NCI-H226 (cell line): ENCODE measurements around the gene IGFBP6.
A peak's percentile ranks its signal among the peaks of the same experiment; 100 is the strongest.

Source experiments
- DNase-seq: peaks from one replicate; pipeline ENCODE4 v3.0.0-alpha.2; 2015

The IGFBP6 gene

GRCh38 chr12:53097564-53098353 is at the start of gene IGFBP6:
Gene IGFBP6 (plus strand): TSS chr12:53097667. CDS start chr12:53097718, 51 bp downstream.
- DNase-seq, result peak; percentile 74

- DNase-seq, result no peak
Observed at GRCh38 chr12:53048033-53048779, 49.3 kb upstream of the IGFBP6 start.

GRCh38 chr12:53048780-53049401 is 48.6 kb upstream of the IGFBP6 start:
- DNase-seq, result peak; percentile 84

- DNase-seq, result peak; percentile 77
Observed at GRCh38 chr12:53049571-53050318, 47.7 kb upstream of the IGFBP6 start, which contains the start of gene TNS2. Gene TNS2 (plus strand): TSS chr12:53050065. CDS start chr12:53050186, 121 bp downstream.

- no peak for DNase-seq
Observed at GRCh38 chr12:53050426-53051057, 46.9 kb upstream of the IGFBP6 start.

GRCh38 chr12:53051058-53051880 is 46.2 kb upstream of the IGFBP6 start:
- DNase-seq, result no peak

- DNase-seq, result no peak
Observed at GRCh38 chr12:53051881-53052412, 45.5 kb upstream of the IGFBP6 start.

- DNase-seq, result peak; percentile 78
Observed at GRCh38 chr12:53052419-53053217, 44.8 kb upstream of the IGFBP6 start.

- no peak for DNase-seq
Observed at GRCh38 chr12:53053218-53054111, 44.0 kb upstream of the IGFBP6 start.

- peak; percentile 87 for DNase-seq
Observed at GRCh38 chr12:53054112-53054878, 43.2 kb upstream of the IGFBP6 start.

- no peak for DNase-seq
Observed at GRCh38 chr12:53055471-53056266, 41.8 kb upstream of the IGFBP6 start.

GRCh38 chr12:53056296-53056695 is 41.2 kb upstream of the IGFBP6 start:
- DNase-seq, result no peak

- DNase-seq, result no peak
Observed at GRCh38 chr12:53056901-53057300, 40.6 kb upstream of the IGFBP6 start.

- no peak for DNase-seq
Observed at GRCh38 chr12:53057816-53058500, 39.5 kb upstream of the IGFBP6 start.

GRCh38 chr12:53058674-53059433 is 38.6 kb upstream of the IGFBP6 start:
- no peak for DNase-seq
